Osteoblast (primary cell): ENCODE results near the gene YPEL5. TPM values are rescaled to one million over a fixed set of nuclear protein-coding genes. Genes with fewer than 3 reads are reported as not detected.

ENCODE experiments used
- DNase-seq: peaks from one replicate; pipeline ENCODE4 v3.0.0; 2011; ENCODE audit warnings: low spot score, mixed read lengths; ENCODE audit not compliant: insufficient read length; ENCODE audit errors: missing footprints
- H2AFZ ChIP-seq: 2 replicates; pipeline ENCODE4 v1.6.0; 2011; ENCODE audit warnings: mild to moderate bottlenecking, low read length
- H3K27ac ChIP-seq: 2 replicates; pipeline ENCODE4 v1.5.1; 2011; ENCODE audit warnings: mild to moderate bottlenecking, low read depth, low read length, moderate library complexity
- H3K27me3 ChIP-seq: 2 replicates; pipeline ENCODE4 v1.6.0; 2012; ENCODE audit warnings: mild to moderate bottlenecking, control low read depth, inconsistent platforms, low read length, moderate library complexity; ENCODE audit not compliant: insufficient read depth
- H3K36me3 ChIP-seq: 2 replicates; pipeline ENCODE4 v1.5.1; 2011; ENCODE audit warnings: mild to moderate bottlenecking, low read length, control low read depth, moderate library complexity; ENCODE audit not compliant: insufficient read depth
- H3K4me1 ChIP-seq: 2 replicates; pipeline ENCODE4 v1.5.1; 2011; ENCODE audit warnings: mild to moderate bottlenecking, low read length, control low read depth, moderate library complexity; ENCODE audit not compliant: insufficient read depth
- H3K4me2 ChIP-seq: 2 replicates; pipeline ENCODE4 v1.6.0; 2011; ENCODE audit warnings: mild to moderate bottlenecking, low read length; ENCODE audit not compliant: insufficient read depth
- H3K4me3 ChIP-seq: fragments of 200-600 bp; sonication (generic); 3 replicates; pipeline ENCODE4 v1.5.1; 2012; ENCODE audit warnings: mild to moderate bottlenecking, low read length, inconsistent platforms; ENCODE audit not compliant: insufficient read depth
- H3K79me2 ChIP-seq: 2 replicates; pipeline ENCODE4 v1.6.0; 2012; ENCODE audit warnings: mild to moderate bottlenecking, low read length, control low read depth, inconsistent platforms; ENCODE audit not compliant: insufficient read depth
- H3K9me3 ChIP-seq: 2 replicates; pipeline ENCODE4 v1.5.1; 2011; ENCODE audit warnings: low read depth, low read length, control low read depth
- H4K20me1 ChIP-seq: 2 replicates; pipeline ENCODE4 v1.6.0; 2012; ENCODE audit warnings: mild to moderate bottlenecking, low read length, control low read depth; ENCODE audit not compliant: insufficient read depth
- total RNA-seq: library from RNA; depleted of rRNA; stranded (reverse); fragments of >200 nt; gene quantifications from 2 replicates; pipeline ENCODE4 v1.2.3, GENCODE V29; 2012
- TF ChIP-seq, protein P1 (sequence below): IDR thresholded peaks from 2 replicates; pipeline ENCODE4 v1.5.1; 2011; ENCODE audit warnings: mild to moderate bottlenecking, low read depth, low read length, moderate library complexity; ENCODE audit errors: extremely low read depth

The YPEL5 gene
- total RNA-seq, 1 donor, result 92.3 TPM

DNA sequence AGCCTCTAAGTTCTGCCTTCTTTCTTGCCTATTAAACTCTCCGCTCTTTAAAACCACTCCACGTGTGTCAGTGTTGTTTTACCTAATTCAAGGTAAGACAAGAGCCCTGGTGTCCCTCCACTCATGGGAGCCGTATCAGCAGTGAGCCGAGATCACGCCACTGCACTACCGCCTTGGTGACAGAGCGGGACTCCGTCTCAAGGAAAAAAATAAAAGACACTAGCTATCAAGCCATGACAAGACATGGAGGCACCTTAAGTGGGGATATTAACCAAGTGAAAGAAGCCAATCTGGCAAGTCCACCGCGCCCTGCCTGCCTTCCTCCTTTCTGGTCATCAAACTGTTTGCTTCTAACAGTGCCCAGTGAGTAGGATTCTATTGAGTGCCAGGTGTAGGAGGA, 44.3 kb downstream of the YPEL5 start:
- Histone ChIP-seq H4K20me1 (no peaks in the 10 kb centered on the region), H3K4me2 (no peak overlapping the region), H2AFZ (no peak overlapping the region), H3K79me2 (no peaks in the 10 kb centered on the region), H3K36me3 (no peaks in the 10 kb centered on the region), H3K27ac (no peak overlapping the region), H3K9me3 (no peaks in the 10 kb centered on the region), H3K4me1 (no peaks in the 10 kb centered on the region), H3K27me3 (peaks cover 6% of the 10 kb centered on the region), H3K4me3 (no peak overlapping the region)
- TF ChIP-seq, protein P1, sequence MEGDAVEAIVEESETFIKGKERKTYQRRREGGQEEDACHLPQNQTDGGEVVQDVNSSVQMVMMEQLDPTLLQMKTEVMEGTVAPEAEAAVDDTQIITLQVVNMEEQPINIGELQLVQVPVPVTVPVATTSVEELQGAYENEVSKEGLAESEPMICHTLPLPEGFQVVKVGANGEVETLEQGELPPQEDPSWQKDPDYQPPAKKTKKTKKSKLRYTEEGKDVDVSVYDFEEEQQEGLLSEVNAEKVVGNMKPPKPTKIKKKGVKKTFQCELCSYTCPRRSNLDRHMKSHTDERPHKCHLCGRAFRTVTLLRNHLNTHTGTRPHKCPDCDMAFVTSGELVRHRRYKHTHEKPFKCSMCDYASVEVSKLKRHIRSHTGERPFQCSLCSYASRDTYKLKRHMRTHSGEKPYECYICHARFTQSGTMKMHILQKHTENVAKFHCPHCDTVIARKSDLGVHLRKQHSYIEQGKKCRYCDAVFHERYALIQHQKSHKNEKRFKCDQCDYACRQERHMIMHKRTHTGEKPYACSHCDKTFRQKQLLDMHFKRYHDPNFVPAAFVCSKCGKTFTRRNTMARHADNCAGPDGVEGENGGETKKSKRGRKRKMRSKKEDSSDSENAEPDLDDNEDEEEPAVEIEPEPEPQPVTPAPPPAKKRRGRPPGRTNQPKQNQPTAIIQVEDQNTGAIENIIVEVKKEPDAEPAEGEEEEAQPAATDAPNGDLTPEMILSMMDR, result no peak
- DNase-seq, result no peak

DNA sequence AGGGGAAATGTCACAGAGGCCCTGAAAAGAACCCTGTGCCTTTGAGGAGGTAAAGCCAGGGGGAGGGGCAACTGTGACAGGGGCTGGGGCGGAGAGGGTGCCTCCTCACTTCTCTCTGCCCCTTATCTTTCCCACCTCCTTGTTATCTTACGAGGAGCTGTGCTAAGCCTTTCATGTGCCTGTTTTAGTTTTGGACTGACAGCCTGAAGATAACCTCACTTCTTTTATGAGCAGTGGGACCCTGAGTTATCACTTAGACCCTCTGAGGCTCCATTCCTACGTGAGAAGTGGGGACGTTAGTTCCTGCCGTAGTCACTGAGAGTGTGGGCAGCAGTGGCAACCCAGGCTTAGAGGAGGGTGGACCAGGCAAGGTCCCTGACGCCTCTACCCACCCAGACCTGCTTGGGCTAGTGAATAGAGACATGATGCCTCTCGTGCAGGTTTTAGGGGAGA, 45.0 kb downstream of the YPEL5 start:
- no peak overlapping the region for H3K4me3 ChIP-seq
- no peaks in the 10 kb centered on the region for H3K4me1 ChIP-seq
- DNase-seq, result no peak
- no peak overlapping the region for H2AFZ ChIP-seq
- no peaks in the 10 kb centered on the region for H4K20me1 ChIP-seq
- no peaks in the 10 kb centered on the region for H3K79me2 ChIP-seq
- no peaks in the 10 kb centered on the region for H3K36me3 ChIP-seq
- H3K27ac ChIP-seq, result no peak overlapping the region
- TF ChIP-seq, protein P1, result no peak
- H3K4me2 ChIP-seq, result no peak overlapping the region
- no peaks in the 10 kb centered on the region for H3K9me3 ChIP-seq
- H3K27me3 ChIP-seq, result peaks cover 3% of the 10 kb centered on the region

DNA sequence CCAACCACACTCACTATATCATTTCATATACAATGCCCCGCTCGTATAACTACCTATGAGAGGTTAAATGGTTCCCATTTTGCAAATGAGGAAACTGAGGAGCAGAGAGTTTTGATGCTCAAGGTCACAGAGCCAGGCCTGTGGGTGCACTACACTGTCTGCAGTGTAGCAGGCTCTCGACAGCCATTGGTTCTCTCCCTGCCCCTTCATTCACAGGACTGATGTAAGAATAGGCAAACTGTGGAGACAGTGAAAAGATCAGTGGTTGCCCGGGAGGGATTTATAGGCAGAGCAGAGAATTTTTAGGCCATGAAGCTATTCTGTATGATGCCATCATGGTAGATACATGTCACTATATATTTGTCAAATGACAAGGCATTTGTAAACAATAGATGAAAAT, 45.5 kb downstream of the YPEL5 start:
- no peaks in the 10 kb centered on the region for H4K20me1 ChIP-seq
- no peak for DNase-seq
- H3K4me2 ChIP-seq, result no peak overlapping the region
- peaks cover 3% of the 10 kb centered on the region for H3K27me3 ChIP-seq
- no peak overlapping the region for H2AFZ ChIP-seq
- H3K4me1 ChIP-seq, result no peaks in the 10 kb centered on the region
- H3K79me2 ChIP-seq, result no peaks in the 10 kb centered on the region
- no peak overlapping the region for H3K27ac ChIP-seq
- H3K36me3 ChIP-seq, result no peaks in the 10 kb centered on the region
- TF ChIP-seq, protein P1, result no peak
- H3K4me3 ChIP-seq, result no peak overlapping the region
- no peaks in the 10 kb centered on the region for H3K9me3 ChIP-seq

DNA sequence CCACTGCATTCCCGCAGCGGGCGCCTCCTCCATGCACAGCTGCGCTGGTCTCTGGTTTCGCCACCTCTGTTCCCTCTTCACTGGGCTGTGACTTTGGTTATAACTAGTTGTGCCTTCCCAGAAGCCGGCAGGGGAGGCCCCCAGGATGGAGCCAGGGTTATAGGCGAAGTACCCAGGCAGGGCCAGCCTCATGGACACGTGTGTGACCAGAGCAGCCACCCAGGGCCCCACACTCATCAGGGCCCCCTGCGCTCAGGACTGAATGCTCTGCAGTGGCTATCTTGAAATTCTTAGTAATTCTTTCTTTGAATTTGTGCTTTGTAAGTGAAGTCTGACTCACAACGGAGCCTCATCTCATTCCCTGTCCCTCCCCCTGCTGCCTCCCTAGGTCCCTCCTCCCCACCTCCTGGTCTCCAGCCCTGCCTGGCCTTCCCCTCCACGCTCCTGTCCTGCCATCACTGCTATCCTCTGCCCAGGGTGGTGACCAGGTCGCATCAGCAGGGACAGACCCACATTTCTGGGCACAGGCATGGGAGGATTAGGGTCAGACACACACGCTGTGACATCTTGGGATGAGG, 46.4 kb downstream of the YPEL5 start:
- Histone ChIP-seq H4K20me1 (no peaks in the 10 kb centered on the region), H2AFZ (no peak overlapping the region), H3K36me3 (no peaks in the 10 kb centered on the region), H3K9me3 (no peaks in the 10 kb centered on the region), H3K79me2 (no peaks in the 10 kb centered on the region), H3K4me3 (no peak overlapping the region), H3K27ac (no peak overlapping the region), H3K4me2 (no peak overlapping the region), H3K27me3 (peaks cover 3% of the 10 kb centered on the region), H3K4me1 (no peaks in the 10 kb centered on the region)
- TF ChIP-seq, protein P1, result no peak
- no peak for DNase-seq
